Right cardiac atrium (tissue), 5 donors: Measurements from ENCODE around the gene B3GNT3. TPM values are rescaled to one million over a fixed set of nuclear protein-coding genes. Genes with fewer than 3 reads are reported as not detected.

Experiments used
- ATAC-seq, 2 donors: fragments of 200-7000 bp; cut with Tn5 transposase; one replicate each; pipeline versions ENCODE4 v1.8.0 to v1.9.1; 2020; ENCODE audit warnings: moderate library complexity in 2 of 2, mild to moderate bottlenecking in 1 of 2
- DNase-seq, 3 donors: peaks; one replicate each; pipeline ENCODE4 v3.0.0-alpha.2; 2020
- H3K27ac ChIP-seq: one replicate; pipeline ENCODE4 v1.5.1; 2013; ENCODE audit warnings: mild to moderate bottlenecking, low read length, control low read depth, moderate library complexity
- H3K27me3 ChIP-seq: one replicate; pipeline ENCODE4 v1.6.1; 2013; ENCODE audit not compliant: control insufficient read depth, insufficient read depth
- H3K4me1 ChIP-seq: one replicate; pipeline ENCODE4 v1.6.1; 2013; ENCODE audit warnings: low read length; ENCODE audit not compliant: control insufficient read depth, insufficient read depth
- H3K4me3 ChIP-seq: one replicate; pipeline ENCODE4 v1.5.1; 2013; ENCODE audit warnings: low read length, control low read depth
- H3K9me3 ChIP-seq: one replicate; pipeline ENCODE4 v1.6.1; 2013; ENCODE audit warnings: low read length; ENCODE audit not compliant: control insufficient read depth
- WGBS: extraction: QIAGEN DNeasy Blood & Tissue Kit; methylation state at CpG from one replicate; pipeline ENCODE4 v1.1.7; 2013; 5-methylcytosine and 5-hydroxymethylcytosine counted together
- intact Hi-C, 4 donors: fragments of 100-400 bp; cut with DNase I; formaldehyde crosslinking; loops; one replicate each; pipeline versions ENCODE4 v1.11.0 to v1.14.0; 2022 to 2023
- polyA plus RNA-seq: library from polyadenylated mRNA; stranded (reverse); fragments of 200-250 nt; gene quantifications from one replicate; pipeline ENCODE4 v1.2.3, GENCODE V29; 2013
- total RNA-seq, 4 donors: library from RNA; stranded (reverse); fragmentation: NEBNext Ultra II Directional; extraction: Animal tissue kit (Norgen Biotek cat#: 25700); gene quantifications; one replicate each; pipeline ENCODE4 v1.2.1, GENCODE V29; 2021
- donor health status: healthy with polysubstance abuse.
- donor health status: DM: no; HTN: yes; CAD: no.
- donor health status: DM: no; HTN: no; CAD: no.
- donor health status: DM: no; HTN: yes; CAD: no; lungs with severe emphysema.
- donor health status: DM: yes; HTN: yes; CAD: no.

B3GNT3 gene
- total and polyA plus RNA-seq, 5 donors, result not detected

DNA sequence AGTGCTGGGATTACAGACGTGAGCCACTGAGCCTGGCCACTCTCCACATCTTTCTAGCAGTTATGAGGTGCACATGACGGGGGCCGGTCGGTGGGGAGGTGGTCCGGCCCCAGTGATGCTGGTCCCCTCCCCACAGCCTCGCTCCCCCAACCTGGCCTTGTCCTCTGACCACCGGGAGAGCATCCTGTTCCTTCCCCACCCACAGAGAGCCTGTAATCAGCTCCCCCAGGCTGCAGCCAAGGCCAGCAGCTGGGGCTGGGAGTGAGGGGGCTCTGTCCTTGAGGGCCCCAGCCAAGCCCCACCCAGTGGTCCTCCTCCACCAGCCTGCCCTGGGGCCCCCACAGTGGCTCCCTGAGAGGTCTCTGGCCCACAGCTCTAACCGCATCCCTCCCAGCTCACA lies 29.4 kb downstream of the B3GNT3 start:
- Histone ChIP-seq H3K4me3 (no peak overlapping the region), H3K27ac (no peak overlapping the region), H3K9me3 (no peaks in the 10 kb centered on the region), H3K4me1 (no peaks in the 10 kb centered on the region), H3K27me3 (no peaks in the 10 kb centered on the region)
- no peak for DNase-seq
- WGBS, result 60% methylated on average over 8 of the region's 8 CpGs
- intact Hi-C loops, result no loop called here
- peak; percentile 29 to 50 for ATAC-seq

DNA sequence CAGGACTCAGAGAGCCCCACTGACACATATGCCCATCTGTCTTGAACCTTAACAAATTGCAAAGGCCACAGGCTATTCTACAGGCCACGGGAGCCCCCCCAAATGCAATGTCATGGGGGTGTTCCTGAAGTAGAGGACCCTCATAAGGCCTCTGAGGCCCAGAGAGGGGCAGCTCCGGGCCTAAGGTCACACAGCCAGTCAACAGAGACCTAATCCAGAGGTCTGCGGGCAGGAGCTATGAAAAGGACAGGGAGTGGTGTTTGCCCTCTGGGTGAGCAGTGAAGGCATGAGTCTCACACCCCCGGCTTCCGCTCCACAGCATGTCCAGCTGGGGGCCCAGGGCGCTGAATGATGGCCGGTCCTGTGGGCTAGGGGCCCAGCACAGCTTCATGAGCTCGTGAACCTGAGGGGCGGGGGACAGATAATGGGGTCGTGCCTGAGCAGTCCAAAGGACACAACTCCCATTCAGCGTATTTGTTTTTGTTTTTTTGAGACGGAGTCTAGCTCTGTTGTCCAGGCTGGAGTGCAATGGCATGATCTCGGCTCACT lies 31.6 kb downstream of the B3GNT3 start:
- intact Hi-C loops, result no loop called here
- H3K27me3 ChIP-seq, result no peaks in the 10 kb centered on the region
- no peaks in the 10 kb centered on the region for H3K9me3 ChIP-seq
- ATAC-seq (no peak), DNase-seq (no peak)
- H3K27ac ChIP-seq, result no peak overlapping the region
- no peaks in the 10 kb centered on the region for H3K4me1 ChIP-seq
- H3K4me3 ChIP-seq, result no peak overlapping the region
- 84% methylated on average over 13 of the region's 13 CpGs for WGBS

DNA sequence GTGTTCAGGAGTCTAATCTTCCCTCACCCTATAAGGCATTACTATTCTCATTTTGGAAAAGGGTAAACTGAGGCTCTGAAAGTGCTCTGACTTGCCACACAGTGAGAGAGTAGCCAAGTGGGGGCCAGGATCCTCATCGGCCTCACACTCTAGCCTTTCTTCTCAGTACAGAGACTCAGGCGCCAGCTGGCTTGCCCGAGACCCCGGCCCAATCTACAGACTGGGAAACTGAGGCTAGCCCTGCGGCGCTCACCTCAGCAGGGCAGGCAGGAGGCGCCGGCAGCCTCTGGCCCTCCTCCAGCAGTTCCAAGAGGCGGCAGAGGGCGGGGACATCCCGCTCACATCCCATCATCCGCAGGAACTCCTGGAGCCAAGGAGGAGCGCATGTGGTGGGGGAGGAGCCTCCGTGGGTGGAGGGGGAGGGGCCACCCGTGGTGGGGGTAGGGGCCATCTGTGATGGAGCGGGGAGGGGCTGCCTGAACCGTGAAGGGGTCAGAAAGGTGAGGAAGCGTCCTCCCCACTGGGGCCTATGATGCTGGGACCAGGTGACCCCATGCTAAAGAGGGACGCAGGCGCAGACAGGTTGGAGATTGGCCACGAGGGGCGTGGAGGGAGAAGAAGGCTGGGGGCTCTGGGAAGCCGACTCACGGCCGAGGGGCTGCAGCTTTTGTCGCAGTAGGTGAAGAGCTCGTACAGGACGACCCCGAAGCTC lies 35.1 kb downstream of the B3GNT3 start:
- DNase-seq (peak; percentile 53 to 75 (median 69)), ATAC-seq (peak; percentile 32 to 69)
- Histone ChIP-seq H3K4me3 (no peak overlapping the region), H3K27ac (no peak overlapping the region), H3K27me3 (no peaks in the 10 kb centered on the region), H3K4me1 (no peaks in the 10 kb centered on the region), H3K9me3 (no peaks in the 10 kb centered on the region)
- intact Hi-C loops, result no loop called here
- 25% methylated on average over 29 of the region's 29 CpGs for WGBS

DNA sequence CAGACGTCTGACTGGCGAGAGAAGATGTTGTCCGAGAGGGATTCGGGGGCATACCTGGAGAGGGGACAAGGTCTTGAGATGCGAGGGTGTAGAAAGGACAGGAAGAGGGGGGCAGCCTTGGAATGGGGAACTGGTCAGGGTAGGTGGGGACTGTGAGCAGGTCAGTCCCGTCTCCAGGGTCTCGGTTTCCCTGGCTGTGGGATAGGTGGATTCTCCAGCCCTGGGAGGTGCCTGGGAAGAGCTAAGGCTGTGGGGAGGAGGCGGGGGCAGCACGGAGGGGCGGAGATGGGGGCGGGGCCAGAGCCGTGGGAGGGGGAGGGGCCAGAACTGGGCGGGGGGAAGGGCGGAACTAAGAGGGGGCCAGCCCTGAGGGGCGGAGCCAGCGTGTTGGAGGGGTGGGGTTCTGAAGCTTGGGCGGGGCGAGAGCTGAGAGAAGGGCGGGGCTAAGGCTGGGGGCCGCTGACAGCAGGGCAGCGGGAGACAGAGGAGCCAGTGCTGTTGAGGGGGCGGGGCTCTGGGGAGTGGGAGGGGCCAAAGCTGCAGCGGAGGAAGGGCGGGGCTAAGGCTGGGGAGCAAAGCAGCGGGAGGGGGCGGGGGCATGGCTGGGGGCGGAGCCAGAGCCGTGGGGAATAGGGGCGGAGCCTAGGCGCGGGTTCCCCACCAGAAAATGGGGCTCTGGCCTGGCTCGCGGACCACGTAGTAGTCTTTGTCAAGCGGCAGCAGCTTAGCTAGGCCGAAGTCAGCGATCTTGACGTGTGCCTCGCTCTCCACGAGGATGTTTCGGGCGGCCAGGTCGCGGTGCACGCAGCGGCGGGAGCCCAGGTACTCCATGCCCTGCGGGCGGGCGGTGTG lies 35.9 kb downstream of the B3GNT3 start:
- H3K4me3 ChIP-seq, result no peak overlapping the region
- no peaks in the 10 kb centered on the region for H3K4me1 ChIP-seq
- H3K27ac ChIP-seq, result no peak overlapping the region
- DNase-seq, result peak; percentile 78 to 87 (median 87)
- intact Hi-C loops, result no loop called here
- no peaks in the 10 kb centered on the region for H3K27me3 ChIP-seq
- H3K9me3 ChIP-seq, result no peaks in the 10 kb centered on the region
- WGBS, result 32% methylated on average over 50 of the region's 50 CpGs
- ATAC-seq, result peak; percentile 63 to 93

DNA sequence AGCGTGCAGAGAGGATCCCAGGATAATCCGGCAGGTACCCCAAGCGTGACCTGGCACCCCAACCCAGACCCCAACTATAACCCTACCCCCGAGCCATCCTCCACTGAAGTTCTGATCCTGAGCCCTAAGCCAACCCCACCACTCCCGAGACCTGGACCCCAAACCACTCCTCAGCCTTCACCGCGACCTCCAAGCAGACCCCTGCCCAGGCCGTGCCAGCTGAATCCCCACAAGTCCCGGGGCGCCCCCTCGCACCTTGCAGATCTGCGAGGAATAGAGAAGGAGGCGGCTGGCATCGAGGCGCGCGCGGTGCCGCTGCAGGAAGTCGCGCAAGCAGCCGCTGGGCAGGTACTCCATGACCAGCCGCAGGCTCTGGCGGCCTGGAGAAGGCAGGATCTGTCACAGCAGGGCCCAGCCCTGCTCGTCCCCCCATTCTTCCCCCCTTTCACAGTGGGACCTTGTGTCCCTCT lies 36.5 kb downstream of the B3GNT3 start:
- Histone ChIP-seq H3K4me1 (no peaks in the 10 kb centered on the region), H3K27me3 (no peaks in the 10 kb centered on the region), H3K4me3 (no peak overlapping the region), H3K27ac (no peak overlapping the region), H3K9me3 (no peaks in the 10 kb centered on the region)
- ATAC-seq (no peak), DNase-seq (no peak)
- WGBS, result 51% methylated on average over 25 of the region's 25 CpGs
- intact Hi-C loops, result no loop called here

DNA sequence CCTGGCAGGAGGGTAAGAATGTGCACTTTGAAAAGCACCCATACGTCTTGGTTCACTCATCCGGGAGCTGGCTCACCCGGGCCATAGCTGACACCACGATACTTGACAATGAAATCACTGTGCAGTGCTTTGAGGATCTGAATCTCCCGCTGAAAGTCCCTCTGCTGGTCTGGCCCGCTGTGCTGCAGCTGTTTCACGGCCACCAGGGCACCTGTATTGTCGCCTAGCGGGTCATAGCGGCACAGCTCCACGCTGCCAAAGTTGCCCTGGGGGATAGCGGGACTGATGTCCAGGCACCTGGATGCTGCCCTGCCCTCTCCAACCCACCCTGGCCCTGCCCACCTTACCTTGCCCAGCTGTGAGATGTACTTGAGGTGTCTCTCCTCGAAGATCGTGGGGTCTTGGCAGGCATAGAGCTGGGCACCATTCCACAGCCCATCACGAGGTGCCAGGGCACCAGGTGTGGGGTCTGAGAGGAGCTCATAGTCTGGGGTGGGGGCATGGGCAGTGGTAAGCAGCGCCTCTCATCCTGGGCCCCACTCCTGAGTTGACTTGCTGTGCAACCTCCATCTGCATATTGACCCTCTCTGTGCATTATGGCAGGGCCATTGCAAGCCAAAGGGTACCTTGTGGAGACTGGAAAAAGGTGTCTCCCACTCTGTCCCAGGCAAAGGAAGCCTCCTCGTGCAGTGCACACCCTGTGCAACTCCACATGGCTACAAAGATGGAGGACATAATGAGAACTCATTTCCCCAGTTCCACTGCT lies 37.7 kb downstream of the B3GNT3 start:
- H3K4me3 ChIP-seq, result no peak overlapping the region
- no peaks in the 10 kb centered on the region for H3K9me3 ChIP-seq
- intact Hi-C loops, result no loop called here
- no peak for DNase-seq
- WGBS, result 89% methylated on average over 17 of the region's 17 CpGs
- no peak for ATAC-seq
- no peaks in the 10 kb centered on the region for H3K4me1 ChIP-seq
- H3K27ac ChIP-seq, result no peak overlapping the region
- H3K27me3 ChIP-seq, result no peaks in the 10 kb centered on the region

DNA sequence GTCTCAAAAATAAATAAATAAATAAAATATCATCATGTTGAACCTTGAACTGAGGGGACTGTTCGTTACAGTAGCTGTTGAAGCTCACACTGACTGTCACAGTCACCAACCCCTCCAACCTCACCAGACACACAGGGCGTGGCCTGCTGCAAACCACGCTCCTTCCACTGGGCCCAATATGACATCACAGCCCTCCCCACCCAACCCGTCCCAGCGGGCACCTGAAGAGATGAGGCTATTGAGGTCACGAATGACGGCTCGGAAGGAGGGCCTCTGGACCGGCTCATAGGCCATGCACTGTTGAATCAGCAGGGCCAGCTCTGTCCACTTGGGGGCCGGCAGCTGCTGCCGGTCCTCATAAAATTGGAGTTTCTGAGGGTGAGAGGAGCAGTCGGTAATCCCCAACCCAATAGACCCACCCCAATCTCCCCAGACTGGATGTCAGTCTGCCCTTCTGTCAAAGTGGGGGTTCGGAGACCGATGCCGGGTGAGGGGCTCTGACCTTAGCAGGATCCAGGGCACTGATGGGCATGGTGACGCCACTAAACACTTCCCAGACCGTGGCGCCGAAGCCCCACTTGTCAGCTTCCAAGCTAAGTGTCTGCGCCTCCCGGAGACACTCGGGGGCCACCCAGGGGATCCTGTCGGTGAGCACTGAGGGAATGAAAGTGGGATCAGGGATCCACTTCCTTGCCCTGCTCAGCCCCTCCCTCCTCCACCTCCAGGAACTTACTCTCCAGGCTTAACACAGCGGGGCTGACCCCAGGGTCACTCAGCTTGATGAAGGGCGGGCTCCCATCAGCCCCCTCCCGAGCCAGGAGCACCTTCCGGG lies 39.6 kb downstream of the B3GNT3 start:
- no peaks in the 10 kb centered on the region for H3K9me3 ChIP-seq
- intact Hi-C loops, result no loop called here
- no peak overlapping the region for H3K4me3 ChIP-seq
- no peaks in the 10 kb centered on the region for H3K4me1 ChIP-seq
- H3K27me3 ChIP-seq, result no peaks in the 10 kb centered on the region
- WGBS, result 81% methylated on average over 27 of the region's 27 CpGs
- DNase-seq (no peak), ATAC-seq (no peak)
- no peak overlapping the region for H3K27ac ChIP-seq

DNA sequence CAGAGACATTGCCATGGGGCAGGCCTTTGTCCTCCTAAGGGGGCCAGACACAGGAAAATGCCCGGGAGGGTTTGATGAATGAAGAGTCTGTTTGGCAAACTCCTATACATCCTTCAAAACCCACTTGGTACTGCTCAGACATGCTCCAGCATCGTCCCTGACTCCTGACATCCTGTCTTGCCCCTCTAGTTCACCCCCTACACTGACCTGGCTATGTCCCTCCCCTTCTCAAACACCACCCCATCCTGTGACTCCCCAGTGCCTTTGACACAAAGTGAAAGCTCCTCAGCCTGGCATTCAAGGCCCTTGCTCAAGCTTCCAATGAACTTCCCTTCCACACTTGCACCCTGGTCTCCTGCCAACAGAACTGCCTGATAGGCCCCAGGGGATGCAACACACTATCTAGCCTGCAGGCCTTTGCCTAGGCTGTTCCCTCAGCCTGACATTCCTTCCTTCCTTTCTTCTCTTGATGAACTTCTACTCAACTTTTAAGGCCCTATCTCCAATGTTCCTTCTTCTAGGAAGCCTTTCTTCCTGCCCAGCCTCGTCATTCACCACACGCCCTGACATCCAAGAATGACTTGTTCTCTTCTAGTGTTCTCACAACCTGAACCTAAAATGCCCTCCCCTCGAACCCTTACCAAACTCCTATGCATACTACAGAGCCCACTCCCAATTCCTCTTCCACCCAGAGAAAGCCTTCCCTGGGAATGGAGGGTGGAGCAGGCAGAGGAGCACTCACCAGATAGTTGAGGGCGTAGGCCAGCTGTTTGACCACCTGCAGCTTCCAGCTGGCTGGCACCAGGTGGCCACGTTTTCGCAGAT lies 40.5 kb downstream of the B3GNT3 start:
- WGBS, result 78% methylated on average over 8 of the region's 8 CpGs
- Histone ChIP-seq H3K27ac (no peak overlapping the region), H3K4me1 (no peaks in the 10 kb centered on the region), H3K9me3 (no peaks in the 10 kb centered on the region), H3K27me3 (no peaks in the 10 kb centered on the region), H3K4me3 (no peak overlapping the region)
- ATAC-seq (no peak), DNase-seq (no peak)
- intact Hi-C loops, result no loop called here

DNA sequence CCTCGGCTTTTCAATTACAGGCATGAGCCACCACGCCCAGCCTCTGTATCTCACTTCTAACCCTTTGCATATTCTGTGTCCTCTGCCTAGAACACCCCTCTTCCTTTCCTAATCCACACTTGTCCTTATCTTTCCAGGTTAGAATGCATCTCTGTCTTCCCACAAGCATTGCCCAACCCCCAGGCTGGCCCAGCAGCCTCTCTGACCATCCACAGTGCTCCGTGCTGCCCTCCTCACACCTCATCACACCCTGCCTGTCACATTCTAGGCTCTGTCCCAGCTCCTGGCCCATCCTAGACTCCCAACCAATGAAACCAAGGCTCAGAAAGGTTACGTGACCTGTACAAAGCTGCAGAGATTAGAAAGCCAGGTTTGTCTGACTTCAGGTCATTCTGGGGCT lies 41.6 kb downstream of the B3GNT3 start:
- no peak for ATAC-seq

More for the DNA sequence above, 41.6 kb downstream of the B3GNT3 start:
- no peak overlapping the region for H3K27ac ChIP-seq
- 68% methylated on average over 4 of the region's 4 CpGs for WGBS
- no peak overlapping the region for H3K4me3 ChIP-seq
- H3K4me1 ChIP-seq, result peaks cover 1% of the 10 kb centered on the region
- H3K27me3 ChIP-seq, result no peaks in the 10 kb centered on the region
- H3K9me3 ChIP-seq, result no peaks in the 10 kb centered on the region
- intact Hi-C loops, result no loop called here
- no peak for DNase-seq
